Transverse colon (tissue), 4 donors: ENCODE results near the gene NID2. TPM values are rescaled to one million over a fixed set of nuclear protein-coding genes. Genes with fewer than 3 reads are reported as not detected.

Experiments
- DNase-seq: peaks from one replicate; pipeline ENCODE4 v3.0.0-alpha.2; 2019
- H3K27ac ChIP-seq, 4 donors: fragments of 200-600 bp; sonication (generic); 2 replicates each; pipeline ENCODE4 v1.5.1; 2016 to 2018; ENCODE audit warnings: inconsistent platforms in 4 of 4
- H3K27me3 ChIP-seq: fragments of 200-600 bp; sonication (generic); 2 replicates; pipeline ENCODE4 v1.5.1; 2017; ENCODE audit warnings: inconsistent platforms
- H3K36me3 ChIP-seq, 4 donors: fragments of 200-600 bp; sonication (generic); 2 replicates each; pipeline ENCODE4 v1.5.1; 2017 to 2019; ENCODE audit warnings: inconsistent platforms in 4 of 4
- H3K4me1 ChIP-seq, 4 donors: fragments of 200-600 bp; sonication (generic); 2 replicates each; pipeline ENCODE4 v1.5.1; 2017 to 2020; ENCODE audit warnings: inconsistent platforms in 4 of 4
- H3K4me3 ChIP-seq, 4 donors: fragments of 200-600 bp; sonication (generic); 1 replicate in 1 of 4; 2 replicates in 3 of 4; pipeline versions ENCODE4 v1.5.1 to v1.6.1; 2017 to 2019; ENCODE audit warnings: inconsistent platforms in 4 of 4
- H3K9me3 ChIP-seq, 2 donors: fragments of 200-600 bp; sonication (generic); 2 replicates each; pipeline ENCODE4 v1.5.1; 2017 to 2019; ENCODE audit warnings: inconsistent platforms in 2 of 2
- EP300 ChIP-seq: sonication (generic); formaldehyde crosslinking; IDR thresholded peaks from one replicate; pipeline ENCODE4 v1.6.1; 2017; ENCODE audit warnings: antibody characterized with exemption, low read depth
- POLR2A ChIP-seq: fragments of 450-650 bp; IDR thresholded peaks from one replicate; pipeline ENCODE4 v1.6.1; 2016; ENCODE audit warnings: antibody characterized with exemption, mild to moderate bottlenecking, moderate library complexity
- POLR2AphosphoS5 ChIP-seq, 3 donors: sonication (generic); formaldehyde crosslinking; IDR thresholded peaks; one replicate each; pipeline ENCODE4 v1.6.1; 2016; ENCODE audit warnings: antibody characterized with exemption in 3 of 3
- WGBS, 2 donors: methylation state at CpG; one replicate each; pipeline ENCODE4 v1.1.5; 2018; ENCODE audit warnings: low coverage in 1 of 2; 5-methylcytosine and 5-hydroxymethylcytosine counted together
- in situ Hi-C, 4 donors: fragments of 200-750 bp; cut with MboI; loops; one replicate each; pipeline versions ENCODE4 v1.15.0 to v1.15.1; 2017; ENCODE audit warnings: low sequenced_read_pairs in 3 of 4, low pct_ligation_motif_present in 1 of 4, low pct_unique_long_range_greater_than_20kb in 1 of 4
- intact Hi-C: fragments of 100-400 bp; cut with DNase I; formaldehyde crosslinking; loops from one replicate; pipeline ENCODE4 v1.15.1; 2023; ENCODE audit warnings: low total_unique reads
- total RNA-seq, 4 donors: library from RNA; depleted of rRNA; stranded (reverse); fragments of >200 nt; gene quantifications; one replicate each; pipeline ENCODE4 v1.1.0, GENCODE V29; 2016
- TF ChIP-seq, protein P1 (sequence below), 5 experiments: fragments of 200-600 bp in 3 of 5; fragments of 450-650 bp in 2 of 5; sonication (generic) in 3 of 5; IDR thresholded peaks; 1 replicate in 2 of 5; 2 replicates in 3 of 5; pipeline ENCODE4 v1.5.1; 2016 to 2017; ENCODE audit warnings: antibody characterized with exemption in 5 of 5, inconsistent platforms in 3 of 5, mild to moderate bottlenecking in 2 of 5, moderate library complexity in 1 of 5

The NID2 gene
- total RNA-seq, 4 donors from 2014 or later, result 8.3 to 62.7 (median 27.4) TPM

DNA sequence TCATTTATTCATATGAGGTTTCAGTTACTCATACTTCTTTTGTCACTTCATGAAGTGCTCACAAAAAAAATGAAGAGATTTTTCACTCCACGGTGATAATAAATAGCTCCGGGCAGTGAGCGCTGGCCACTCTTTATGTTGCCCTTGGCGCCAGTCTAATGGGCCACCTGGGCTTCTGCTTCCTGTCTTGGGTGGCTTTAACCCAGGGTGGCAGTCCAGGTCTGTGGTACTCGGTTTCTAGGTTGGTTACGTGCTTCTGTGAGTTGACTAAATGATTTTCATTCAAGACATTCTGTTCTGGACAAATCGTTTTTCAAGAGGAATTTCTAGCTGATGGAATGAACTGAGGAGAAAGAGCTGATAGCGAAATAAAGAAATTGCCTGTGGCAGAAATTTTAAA, 34.6 kb upstream of the NID2 start:
- no peaks in the 10 kb centered on the region for H3K27me3 ChIP-seq
- H3K4me3 ChIP-seq, result no peak overlapping the region
- no peak overlapping the region for H3K27ac ChIP-seq
- no peak for DNase-seq
- H3K9me3 ChIP-seq, result no peaks in the 10 kb centered on the region
- H3K4me1 ChIP-seq, result peaks cover 0 to 18% (median 2%) of the 10 kb centered on the region in 4 donors
- TF ChIP-seq EP300, result no peak
- TF ChIP-seq, protein P1, sequence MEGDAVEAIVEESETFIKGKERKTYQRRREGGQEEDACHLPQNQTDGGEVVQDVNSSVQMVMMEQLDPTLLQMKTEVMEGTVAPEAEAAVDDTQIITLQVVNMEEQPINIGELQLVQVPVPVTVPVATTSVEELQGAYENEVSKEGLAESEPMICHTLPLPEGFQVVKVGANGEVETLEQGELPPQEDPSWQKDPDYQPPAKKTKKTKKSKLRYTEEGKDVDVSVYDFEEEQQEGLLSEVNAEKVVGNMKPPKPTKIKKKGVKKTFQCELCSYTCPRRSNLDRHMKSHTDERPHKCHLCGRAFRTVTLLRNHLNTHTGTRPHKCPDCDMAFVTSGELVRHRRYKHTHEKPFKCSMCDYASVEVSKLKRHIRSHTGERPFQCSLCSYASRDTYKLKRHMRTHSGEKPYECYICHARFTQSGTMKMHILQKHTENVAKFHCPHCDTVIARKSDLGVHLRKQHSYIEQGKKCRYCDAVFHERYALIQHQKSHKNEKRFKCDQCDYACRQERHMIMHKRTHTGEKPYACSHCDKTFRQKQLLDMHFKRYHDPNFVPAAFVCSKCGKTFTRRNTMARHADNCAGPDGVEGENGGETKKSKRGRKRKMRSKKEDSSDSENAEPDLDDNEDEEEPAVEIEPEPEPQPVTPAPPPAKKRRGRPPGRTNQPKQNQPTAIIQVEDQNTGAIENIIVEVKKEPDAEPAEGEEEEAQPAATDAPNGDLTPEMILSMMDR (IDR thresholded peaks at IDR 0.05), result no peak
- TF ChIP-seq POLR2A, result no peak
- no peak for TF ChIP-seq POLR2AphosphoS5 (IDR thresholded peaks at IDR 0.05)
- H3K36me3 ChIP-seq, result no peaks in the 10 kb centered on the region
- in situ Hi-C loops (no loop called here), intact Hi-C loops (no loop called here)
- 71 to 86% methylated on average over 2 to 8 of the region's 8 CpGs for WGBS, 2 donors

DNA sequence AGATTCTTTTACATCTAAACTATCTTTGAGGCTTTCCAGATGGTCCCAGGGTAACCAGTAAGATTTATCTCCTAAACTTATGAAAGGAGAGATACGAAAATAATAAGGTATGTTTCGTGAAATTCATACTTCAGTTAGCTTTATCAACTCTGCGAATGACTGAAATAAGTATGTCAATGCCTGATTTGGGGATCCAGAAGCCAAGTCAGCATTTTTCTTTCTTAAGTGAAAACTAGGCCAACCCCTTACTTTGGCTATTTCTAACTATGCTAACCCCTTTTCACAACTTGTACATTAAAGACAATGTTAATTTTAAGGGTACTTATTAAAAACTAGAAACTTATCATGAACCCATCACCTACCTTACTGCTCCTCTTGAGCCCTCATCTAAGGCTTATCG, 26.9 kb upstream of the NID2 start:
- Histone ChIP-seq H3K27me3 (no peaks in the 10 kb centered on the region), H3K4me1 (no peaks in the 10 kb centered on the region), H3K36me3 (no peaks in the 10 kb centered on the region), H3K9me3 (no peaks in the 10 kb centered on the region), H3K27ac (no peak overlapping the region), H3K4me3 (no peak overlapping the region)
- in situ Hi-C loops, result no loop called here
- intact Hi-C loops, result no loop called here
- no peak for DNase-seq
- 90 to 94% methylated on average over 4 of the region's 4 CpGs for WGBS, 2 donors
- TF ChIP-seq EP300, result no peak
- TF ChIP-seq POLR2A, result no peak
- no peak for TF ChIP-seq POLR2AphosphoS5 (IDR thresholded peaks at IDR 0.05)
- TF ChIP-seq, protein P1 (IDR thresholded peaks at IDR 0.05), result no peak

DNA sequence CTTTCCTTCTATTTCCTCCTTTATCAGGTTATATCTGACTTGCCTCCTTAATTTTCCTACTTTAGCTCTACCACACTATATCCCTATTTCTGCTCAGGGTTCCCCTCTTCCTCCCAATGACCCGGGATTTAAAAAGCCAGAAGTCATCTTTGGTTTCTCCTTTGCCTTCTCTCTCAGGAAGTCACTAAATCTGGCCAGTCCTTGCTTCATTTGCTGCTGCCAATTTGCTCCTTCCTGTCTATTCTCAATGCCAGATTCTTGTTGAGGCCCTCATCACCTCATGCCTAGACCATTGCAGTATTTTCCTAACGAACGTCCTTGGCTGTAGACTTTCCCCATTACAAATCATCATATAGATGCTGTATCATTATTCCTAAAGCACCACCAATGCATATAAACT, 26.5 kb upstream of the NID2 start:
- no peaks in the 10 kb centered on the region for H3K4me1 ChIP-seq
- no peak for DNase-seq
- H3K4me3 ChIP-seq, result no peak overlapping the region
- no peaks in the 10 kb centered on the region for H3K27me3 ChIP-seq
- no peaks in the 10 kb centered on the region for H3K9me3 ChIP-seq
- no peaks in the 10 kb centered on the region for H3K36me3 ChIP-seq
- 79 to 85% methylated on average over 3 of the region's 3 CpGs for WGBS, 2 donors
- in situ Hi-C loops (no loop called here), intact Hi-C loops (no loop called here)
- no peak overlapping the region for H3K27ac ChIP-seq
- TF ChIP-seq, protein P1 (IDR thresholded peaks at IDR 0.05), result no peak
- TF ChIP-seq POLR2AphosphoS5 (IDR thresholded peaks at IDR 0.05) (no peak), EP300 (no peak), POLR2A (no peak)

DNA sequence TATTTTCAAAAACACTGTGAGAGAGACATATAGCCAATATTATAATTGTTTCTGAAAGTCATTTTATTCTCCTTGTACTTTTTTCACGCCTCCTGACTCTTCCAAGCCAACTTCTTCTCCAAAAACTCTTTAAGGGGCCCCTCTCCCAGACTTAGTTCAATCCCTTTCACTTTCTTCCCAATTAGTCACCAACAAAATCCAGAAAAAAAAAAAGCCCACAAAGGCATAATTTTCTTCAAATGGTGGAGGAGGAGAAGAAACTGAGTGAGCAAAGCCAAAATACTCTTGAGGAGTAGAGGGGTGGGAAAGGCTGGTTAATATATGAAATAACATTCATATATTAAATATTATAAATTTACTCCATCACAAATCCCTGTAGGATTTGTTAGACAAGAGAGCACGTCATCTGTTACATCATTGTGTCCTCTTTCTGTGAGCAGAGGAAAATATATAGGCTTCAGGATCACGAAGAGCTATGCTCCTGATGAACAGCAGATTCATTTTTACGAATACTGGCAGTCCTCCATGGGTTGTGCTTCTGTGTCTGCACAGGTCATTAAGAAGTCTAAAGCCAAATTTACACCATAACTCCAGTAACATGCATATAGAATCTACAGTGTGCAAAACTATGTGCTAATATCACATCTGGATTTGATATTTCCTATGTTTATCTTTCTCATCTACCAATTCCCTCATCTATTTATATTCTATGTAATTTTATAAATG, 25.9 kb upstream of the NID2 start:
- in situ Hi-C loops, result no loop called here
- no peak for DNase-seq
- Histone ChIP-seq H3K4me3 (no peak overlapping the region), H3K27me3 (no peaks in the 10 kb centered on the region), H3K36me3 (no peaks in the 10 kb centered on the region), H3K4me1 (no peaks in the 10 kb centered on the region), H3K27ac (no peak overlapping the region), H3K9me3 (no peaks in the 10 kb centered on the region)
- no peak for TF ChIP-seq POLR2AphosphoS5 (IDR thresholded peaks at IDR 0.05)
- no peak for TF ChIP-seq POLR2A
- TF ChIP-seq EP300, result no peak
- TF ChIP-seq, protein P1 (IDR thresholded peaks at IDR 0.05), result no peak
- 62 to 72% methylated on average over 4 of the region's 4 CpGs for WGBS, 2 donors
- intact Hi-C loops, result no loop called here
